ENCODE data around the gene QRSL1. TPM values are rescaled to one million over a fixed set of nuclear protein-coding genes. Genes with fewer than 3 reads are reported as not detected.

Gene QRSL1
- total RNA-seq, 4 donors from 2014 or later, result 2.4 to 17.3 (median 12.6) TPM

- Histone ChIP-seq H3K36me3 (no peaks in the 10 kb centered on the region), H3K4me3 (no peak overlapping the region), H3K27ac (no peak overlapping the region), H3K27me3 (no peaks in the 10 kb centered on the region), H3K9me3 (no peaks in the 10 kb centered on the region), H3K4me1 (peaks cover 0 to 8% (median 0%) of the 10 kb centered on the region in 4 donors)
- intact Hi-C loops (cut with DNase I; ENCODE audit: low total_unique reads) (no loop called here), in situ Hi-C loops (cut with MboI; ENCODE audit: low pct_ligation_motif_present in 1 of 4, low pct_unique_long_range_greater_than_20kb in 1 of 4, low sequenced_read_pairs in 3 of 4) (loop anchor here in 1 of 4 donors (25.0 kb wide), 1 partner anchor 373 kb away; no protein-coding TSS in a partner anchor)
- TF ChIP-seq POLR2AphosphoS5 (IDR thresholded peaks at IDR 0.05), result no peak
- WGBS, 2 donors (ENCODE audit: low coverage in 1 of 2), result 68 to 89% methylated on average over 1 of the region's 1 CpG
- no peak for DNase-seq
These were observed 15.2 kb upstream of the QRSL1 start for GRCh38 chr6:106614166-106614565.

DNA sequence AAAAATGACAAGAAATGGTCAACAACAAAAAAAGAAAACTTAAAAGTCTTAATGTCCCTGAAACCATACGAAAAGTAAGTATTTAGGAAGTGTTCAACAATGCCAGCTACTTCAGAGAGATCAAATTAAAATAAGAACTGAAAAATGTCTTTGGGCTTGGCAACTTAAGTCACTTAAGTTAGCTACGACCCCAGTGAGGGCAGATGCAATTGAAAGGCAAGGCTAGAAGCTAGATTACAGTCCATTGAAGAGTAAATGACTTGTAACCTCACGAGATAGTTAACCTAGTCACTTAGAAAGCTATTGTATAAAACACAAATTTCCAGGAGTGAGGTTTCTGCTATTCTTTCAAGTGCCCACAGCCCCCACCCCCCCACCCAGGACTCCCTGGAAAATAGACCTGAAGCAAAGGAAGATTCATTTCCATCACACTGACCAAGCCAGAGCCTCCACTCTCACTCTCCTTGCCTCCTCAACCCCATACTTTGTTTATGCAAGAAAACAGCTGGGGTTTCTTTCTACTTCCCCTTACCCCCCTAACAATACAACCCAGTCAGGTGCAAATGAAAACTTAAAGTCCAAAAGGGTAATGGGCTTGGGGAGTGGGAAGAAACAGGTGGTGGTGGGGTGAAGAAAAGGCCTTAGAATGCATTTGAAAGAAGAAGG, 14.7 kb upstream of the QRSL1 start:
- WGBS, 2 donors (ENCODE audit: low coverage in 1 of 2), result 68 to 87% methylated on average over 3 of the region's 3 CpGs
- no peak for TF ChIP-seq CTCF (IDR thresholded peaks at IDR 0.05)
- no peak for TF ChIP-seq POLR2A (IDR thresholded peaks at IDR 0.05)
- TF ChIP-seq POLR2AphosphoS5 (IDR thresholded peaks at IDR 0.05), result no peak
- no peak for TF ChIP-seq EP300 (IDR thresholded peaks at IDR 0.05; ENCODE audit: low read depth)

GRCh38 chr6:106617302-106617701, 12.1 kb upstream of the QRSL1 start:
- no peak for TF ChIP-seq CTCF (IDR thresholded peaks at IDR 0.05)
- no peak for TF ChIP-seq POLR2AphosphoS5 (IDR thresholded peaks at IDR 0.05)
- no peak for TF ChIP-seq POLR2A (IDR thresholded peaks at IDR 0.05)
- TF ChIP-seq EP300 (IDR thresholded peaks at IDR 0.05; ENCODE audit: low read depth), result no peak

More for the DNA sequence above, 14.7 kb upstream of the QRSL1 start:
- H3K4me3 ChIP-seq, result no peak overlapping the region
- H3K27ac ChIP-seq, result no peak overlapping the region
- in situ Hi-C loops (cut with MboI; ENCODE audit: low pct_ligation_motif_present in 1 of 4, low pct_unique_long_range_greater_than_20kb in 1 of 4, low sequenced_read_pairs in 3 of 4) (loop anchor here in 1 of 4 donors (25.0 kb wide), 1 partner anchor 373 kb away; no protein-coding TSS in a partner anchor), intact Hi-C loops (cut with DNase I; ENCODE audit: low total_unique reads) (no loop called here)
- H3K4me1 ChIP-seq, result peaks cover 0 to 8% (median 0%) of the 10 kb centered on the region in 4 donors
- H3K9me3 ChIP-seq, result no peaks in the 10 kb centered on the region
- DNase-seq, result no peak
- H3K36me3 ChIP-seq, result no peaks in the 10 kb centered on the region
- no peaks in the 10 kb centered on the region for H3K27me3 ChIP-seq

GRCh38 chr6:106617857-106618256, 11.5 kb upstream of the QRSL1 start:
- H3K4me1 ChIP-seq, result peaks cover 0 to 8% (median 0%) of the 10 kb centered on the region in 4 donors
- peaks cover 0 to 5% (median 0%) of the 10 kb centered on the region in 4 donors for H3K36me3 ChIP-seq
- TF ChIP-seq POLR2AphosphoS5 (IDR thresholded peaks at IDR 0.05), result no peak
- TF ChIP-seq POLR2A (IDR thresholded peaks at IDR 0.05), result no peak
- TF ChIP-seq EP300 (IDR thresholded peaks at IDR 0.05; ENCODE audit: low read depth), result no peak
- no peak for TF ChIP-seq CTCF (IDR thresholded peaks at IDR 0.05)
- DNase-seq, result no peak
- H3K4me3 ChIP-seq, result no peak overlapping the region
- no peak overlapping the region for H3K27ac ChIP-seq
- H3K27me3 ChIP-seq, result no peaks in the 10 kb centered on the region
- intact Hi-C loops (cut with DNase I; ENCODE audit: low total_unique reads), result no loop called here
- in situ Hi-C loops (cut with MboI; ENCODE audit: low pct_ligation_motif_present in 1 of 4, low pct_unique_long_range_greater_than_20kb in 1 of 4, low sequenced_read_pairs in 3 of 4), result loop anchor here in 1 of 4 donors (25.0 kb wide), 1 partner anchor 369 kb away; no protein-coding TSS in a partner anchor
- WGBS, 2 donors (ENCODE audit: low coverage in 1 of 2), result 33 to 56% methylated on average over 1 of the region's 1 CpG
- H3K9me3 ChIP-seq, result no peaks in the 10 kb centered on the region

More at GRCh38 chr6:106617302-106617701, 12.1 kb upstream of the QRSL1 start:
- Histone ChIP-seq H3K36me3 (peaks cover 0 to 5% (median 0%) of the 10 kb centered on the region in 4 donors), H3K9me3 (no peaks in the 10 kb centered on the region), H3K27ac (no peak overlapping the region), H3K4me3 (no peak overlapping the region), H3K4me1 (peaks cover 0 to 8% (median 0%) of the 10 kb centered on the region in 4 donors), H3K27me3 (no peaks in the 10 kb centered on the region)
- in situ Hi-C loops (cut with MboI; ENCODE audit: low pct_ligation_motif_present in 1 of 4, low pct_unique_long_range_greater_than_20kb in 1 of 4, low sequenced_read_pairs in 3 of 4) (loop anchor here in 1 of 4 donors (25.0 kb wide), 1 partner anchor 370 kb away; no protein-coding TSS in a partner anchor), intact Hi-C loops (cut with DNase I; ENCODE audit: low total_unique reads) (no loop called here)
- DNase-seq, result no peak
